Epithelial cell of proximal tubule (primary cell): ENCODE results near the gene SLC2A5. TPM values are rescaled to one million over a fixed set of nuclear protein-coding genes. Genes with fewer than 3 reads are reported as not detected.

Experiments used
- DNase-seq: peaks from one replicate; pipeline ENCODE4 v3.0.0-alpha.2; 2011; ENCODE audit warnings: low read depth
- H3K4me3 ChIP-seq: 2 replicates; pipeline ENCODE4 v1.5.1; 2011; ENCODE audit warnings: low read depth, mild to moderate bottlenecking, low read length
- total RNA-seq: library from RNA; depleted of rRNA; stranded (reverse); fragments of >200 nt; gene quantifications from 2 replicates; pipeline ENCODE4 v1.2.3, GENCODE V29; 2015
- TF ChIP-seq, protein P1 (sequence below): conservative IDR thresholded peaks from 2 replicates; pipeline ENCODE4 v1.5.1; 2012; ENCODE audit warnings: low read depth, mild to moderate bottlenecking, low read length

SLC2A5 gene
- total RNA-seq, 1 donor from 2014 or later, result not detected

- no peak for DNase-seq
- TF ChIP-seq, protein P1, sequence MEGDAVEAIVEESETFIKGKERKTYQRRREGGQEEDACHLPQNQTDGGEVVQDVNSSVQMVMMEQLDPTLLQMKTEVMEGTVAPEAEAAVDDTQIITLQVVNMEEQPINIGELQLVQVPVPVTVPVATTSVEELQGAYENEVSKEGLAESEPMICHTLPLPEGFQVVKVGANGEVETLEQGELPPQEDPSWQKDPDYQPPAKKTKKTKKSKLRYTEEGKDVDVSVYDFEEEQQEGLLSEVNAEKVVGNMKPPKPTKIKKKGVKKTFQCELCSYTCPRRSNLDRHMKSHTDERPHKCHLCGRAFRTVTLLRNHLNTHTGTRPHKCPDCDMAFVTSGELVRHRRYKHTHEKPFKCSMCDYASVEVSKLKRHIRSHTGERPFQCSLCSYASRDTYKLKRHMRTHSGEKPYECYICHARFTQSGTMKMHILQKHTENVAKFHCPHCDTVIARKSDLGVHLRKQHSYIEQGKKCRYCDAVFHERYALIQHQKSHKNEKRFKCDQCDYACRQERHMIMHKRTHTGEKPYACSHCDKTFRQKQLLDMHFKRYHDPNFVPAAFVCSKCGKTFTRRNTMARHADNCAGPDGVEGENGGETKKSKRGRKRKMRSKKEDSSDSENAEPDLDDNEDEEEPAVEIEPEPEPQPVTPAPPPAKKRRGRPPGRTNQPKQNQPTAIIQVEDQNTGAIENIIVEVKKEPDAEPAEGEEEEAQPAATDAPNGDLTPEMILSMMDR, result no peak
- H3K4me3 ChIP-seq, result no peak overlapping the region
These were observed 11.4 kb upstream of the SLC2A5 start for GRCh38 chr1:9080705-9081291.

DNA sequence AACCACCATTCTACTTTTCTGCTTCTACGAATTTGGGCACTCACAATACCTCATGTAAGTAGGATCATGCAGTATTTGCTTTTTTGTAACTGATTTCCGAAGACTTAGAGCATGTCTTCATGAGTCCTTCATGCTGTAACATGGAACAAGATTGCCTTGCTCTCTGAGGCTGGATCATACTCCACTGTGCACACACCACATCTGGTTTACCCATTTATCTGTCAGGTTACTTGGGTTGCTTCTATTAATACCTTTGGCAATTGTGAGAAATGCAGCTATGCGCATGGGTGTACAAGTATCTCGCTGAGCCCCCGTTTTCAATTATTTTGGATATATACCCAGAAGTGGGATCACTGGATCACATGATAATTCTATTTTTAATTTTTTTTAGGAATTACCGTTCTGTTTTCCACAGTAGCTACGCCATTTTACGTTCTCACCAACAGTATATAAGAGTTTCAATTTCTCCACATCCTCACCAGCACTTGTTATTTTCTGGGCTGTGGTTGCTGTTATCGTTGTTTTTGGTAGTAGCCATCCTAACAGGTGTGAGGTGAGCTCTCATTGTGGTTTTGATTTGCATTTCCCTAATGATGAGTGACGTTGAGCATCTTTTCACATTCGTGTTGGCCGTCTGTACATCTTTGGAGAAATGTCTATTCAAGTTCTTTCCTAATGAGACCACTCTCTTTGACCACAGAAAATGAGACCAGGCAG lies 10.7 kb upstream of the SLC2A5 start:
- TF ChIP-seq, protein P1, result no peak
- no peak overlapping the region for H3K4me3 ChIP-seq

DNA sequence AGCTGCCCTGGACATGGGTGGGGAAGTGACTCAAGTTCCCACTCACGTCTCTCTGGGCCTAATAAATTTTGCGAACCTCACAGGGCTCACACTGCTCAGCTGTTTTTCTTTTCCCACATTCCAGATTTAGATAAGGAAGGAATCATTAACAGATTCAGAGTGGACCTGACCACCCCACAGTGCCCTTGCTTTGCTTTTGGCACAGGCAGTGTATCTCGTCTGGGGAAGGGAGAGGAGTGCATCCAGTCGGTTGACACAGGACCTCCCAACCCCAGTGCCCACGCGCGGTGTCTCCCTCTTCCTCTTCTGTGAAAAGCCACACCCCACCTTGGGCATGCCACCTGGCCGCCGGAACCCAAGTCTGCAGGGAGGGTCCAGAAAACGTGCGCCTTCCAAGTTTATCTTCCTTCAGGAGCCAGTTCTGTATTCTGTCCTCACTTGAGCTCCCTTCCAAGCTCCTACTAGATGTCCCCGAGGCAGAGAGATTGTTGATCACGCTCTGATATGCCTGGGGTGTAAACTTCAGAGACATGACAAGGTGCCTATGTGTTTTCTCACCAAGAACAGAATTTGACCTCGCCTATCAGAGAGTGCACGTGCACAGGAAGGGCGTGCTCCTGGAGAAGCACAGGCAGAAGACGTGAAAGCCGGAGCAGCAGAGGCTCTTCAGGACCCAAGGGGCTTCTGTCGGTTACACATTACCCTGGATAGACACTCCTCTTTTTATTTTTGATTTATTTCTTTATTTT lies 9.5 kb upstream of the SLC2A5 start:
- TF ChIP-seq, protein P1, result no peak
- no peak for DNase-seq
- no peak overlapping the region for H3K4me3 ChIP-seq

More for the DNA sequence above, 10.7 kb upstream of the SLC2A5 start:
- DNase-seq, result no peak

DNA sequence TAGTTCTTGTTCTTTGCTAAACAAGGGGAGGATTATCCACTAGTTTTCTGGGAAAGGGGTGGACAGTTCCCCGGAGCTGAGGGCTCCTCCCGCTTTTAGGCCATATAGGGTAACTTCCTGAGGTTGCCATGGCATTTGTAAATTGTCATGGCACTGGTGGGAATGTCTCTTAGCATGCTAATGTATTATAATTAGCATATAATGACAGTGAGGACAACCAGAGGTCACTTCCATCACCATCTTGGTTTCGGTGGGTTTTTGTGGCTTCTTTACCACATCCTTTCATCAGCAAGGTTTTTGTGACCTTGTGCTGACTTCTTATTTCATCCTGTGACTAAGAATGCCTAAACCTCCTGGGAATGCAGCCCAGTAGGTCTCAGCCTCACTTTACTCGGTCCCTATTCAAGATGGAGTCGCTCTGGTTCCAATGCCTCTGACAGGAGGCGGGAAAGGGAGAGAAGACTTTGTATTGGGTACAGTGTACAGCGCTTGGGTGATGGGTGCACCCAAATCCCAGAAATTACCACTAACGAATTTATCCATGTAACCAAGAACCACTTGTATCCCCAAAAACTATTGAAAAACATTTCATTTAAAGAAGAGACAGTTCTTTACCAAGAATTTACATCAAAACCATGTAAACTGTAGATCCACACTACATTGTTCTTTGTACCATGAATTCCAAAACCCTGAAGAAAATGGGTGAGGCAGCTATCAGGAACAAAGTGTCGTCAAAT lies 8.7 kb upstream of the SLC2A5 start:
- no peak overlapping the region for H3K4me3 ChIP-seq
- TF ChIP-seq, protein P1, result no peak
- DNase-seq, result no peak

- no peak overlapping the region for H3K4me3 ChIP-seq
- DNase-seq, result no peak
- TF ChIP-seq, protein P1, result no peak
These were observed 5.6 kb upstream of the SLC2A5 start for GRCh38 chr1:9075022-9075421.

GRCh38 chr1:9073143-9073542 lies 3.7 kb upstream of the SLC2A5 start:
- DNase-seq, result no peak
- TF ChIP-seq, protein P1, result no peak
- no peak overlapping the region for H3K4me3 ChIP-seq
